GM19372 (cell line): ENCODE measurements around the gene LCN12.

Experiments
- ATAC-seq: cut with Tn5 transposase; IDR thresholded peaks from one replicate; pipeline ENCODE4 v1.9.1; 2021; ENCODE audit warnings: mild to moderate bottlenecking, low read depth, moderate library complexity; ENCODE audit not compliant: unreplicated experiment

LCN12 gene

DNA sequence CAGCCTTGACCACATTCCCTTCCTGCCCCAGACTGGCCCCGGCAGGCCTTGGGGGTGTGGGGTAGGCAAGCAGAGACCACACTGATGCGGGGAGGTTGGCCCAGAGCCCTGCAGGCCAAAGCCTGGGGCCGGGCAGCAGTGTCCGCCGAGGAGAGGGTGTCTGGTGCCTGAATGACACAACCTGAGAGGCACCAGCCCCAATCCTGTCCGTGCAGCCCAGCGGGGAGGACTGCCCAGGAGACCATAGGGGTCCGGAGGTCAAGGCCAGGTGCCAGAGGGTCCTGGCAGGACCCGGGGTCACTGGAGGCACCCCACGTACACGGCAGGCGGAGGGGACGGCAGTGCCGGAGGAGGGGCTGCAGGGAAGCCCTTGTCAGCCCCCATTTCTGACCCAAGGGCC lies 19.7 kb downstream of the LCN12 start:
- no peak for ATAC-seq

- ATAC-seq: no peak
These were observed 20.3 kb downstream of the LCN12 start for GRCh38 chr9:136972335-136972734.

DNA sequence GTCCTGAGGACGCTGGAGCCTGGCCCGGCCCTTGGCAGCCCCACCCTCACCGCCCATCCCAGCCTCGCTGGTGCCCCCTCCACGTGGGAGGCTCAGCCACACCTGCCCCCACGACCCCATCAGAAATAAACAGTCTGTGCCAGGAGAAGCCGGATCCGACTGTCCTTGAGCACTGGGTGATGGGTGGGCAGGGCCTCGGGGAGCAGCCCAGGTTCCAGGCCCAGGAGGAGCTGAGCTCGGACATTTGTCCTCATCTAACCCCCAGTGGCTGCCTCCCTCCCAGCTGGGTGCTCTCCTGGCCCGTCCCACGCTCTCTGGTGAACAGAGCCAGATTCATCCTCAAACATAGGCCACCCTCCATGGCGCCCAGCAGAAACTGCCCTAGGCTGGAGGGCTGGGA lies 20.7 kb downstream of the LCN12 start:
- ATAC-seq: no peak

DNA sequence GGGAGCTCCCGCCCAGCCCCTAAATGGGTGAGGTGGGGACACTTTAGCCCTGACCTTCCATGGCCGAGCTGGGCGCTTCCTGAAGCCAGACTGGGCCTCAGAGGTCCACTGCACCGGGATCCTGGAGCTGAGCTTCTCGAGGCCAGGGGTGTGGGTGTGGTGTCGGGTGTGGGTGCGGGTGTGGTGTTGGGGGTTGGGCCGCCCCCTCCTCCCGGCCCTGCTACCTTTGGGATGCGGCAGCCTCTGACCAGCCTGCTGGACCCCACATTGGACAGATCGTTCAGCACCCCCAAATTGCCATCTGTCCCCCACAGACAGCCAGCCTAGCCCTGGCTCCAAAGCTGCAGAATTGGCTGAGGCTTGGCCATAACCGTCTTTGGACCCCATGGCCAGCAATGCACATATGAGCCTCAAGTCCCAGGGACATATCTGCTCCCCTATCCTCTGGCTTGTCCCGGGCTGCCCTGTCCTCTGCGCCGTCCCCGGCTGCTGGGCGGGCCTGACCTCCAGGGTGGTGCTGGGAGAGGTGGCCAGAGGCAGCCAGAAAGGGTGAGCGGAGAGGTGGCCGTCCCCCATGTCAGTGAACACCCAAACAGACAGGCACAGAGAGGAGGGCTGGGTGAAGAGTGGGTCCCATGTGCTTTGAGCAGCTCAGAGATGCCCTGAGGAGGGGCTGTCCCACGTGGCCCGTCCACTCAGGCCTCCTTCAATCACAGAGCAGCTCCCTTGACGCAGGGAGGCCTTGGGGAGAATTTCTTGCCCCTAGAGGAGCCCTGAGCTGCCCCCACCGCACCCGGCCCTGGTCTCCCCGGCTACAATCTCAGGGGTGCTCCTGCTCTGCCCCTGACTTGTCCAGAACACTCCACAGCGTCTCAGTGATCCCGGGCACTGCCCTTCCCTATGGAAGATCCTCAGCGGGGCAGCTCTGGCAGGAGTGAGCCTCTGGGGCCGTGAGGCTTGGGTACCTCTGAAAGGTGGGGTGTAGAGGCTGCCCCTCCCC lies 21.8 kb downstream of the LCN12 start:
- no peak for ATAC-seq

DNA sequence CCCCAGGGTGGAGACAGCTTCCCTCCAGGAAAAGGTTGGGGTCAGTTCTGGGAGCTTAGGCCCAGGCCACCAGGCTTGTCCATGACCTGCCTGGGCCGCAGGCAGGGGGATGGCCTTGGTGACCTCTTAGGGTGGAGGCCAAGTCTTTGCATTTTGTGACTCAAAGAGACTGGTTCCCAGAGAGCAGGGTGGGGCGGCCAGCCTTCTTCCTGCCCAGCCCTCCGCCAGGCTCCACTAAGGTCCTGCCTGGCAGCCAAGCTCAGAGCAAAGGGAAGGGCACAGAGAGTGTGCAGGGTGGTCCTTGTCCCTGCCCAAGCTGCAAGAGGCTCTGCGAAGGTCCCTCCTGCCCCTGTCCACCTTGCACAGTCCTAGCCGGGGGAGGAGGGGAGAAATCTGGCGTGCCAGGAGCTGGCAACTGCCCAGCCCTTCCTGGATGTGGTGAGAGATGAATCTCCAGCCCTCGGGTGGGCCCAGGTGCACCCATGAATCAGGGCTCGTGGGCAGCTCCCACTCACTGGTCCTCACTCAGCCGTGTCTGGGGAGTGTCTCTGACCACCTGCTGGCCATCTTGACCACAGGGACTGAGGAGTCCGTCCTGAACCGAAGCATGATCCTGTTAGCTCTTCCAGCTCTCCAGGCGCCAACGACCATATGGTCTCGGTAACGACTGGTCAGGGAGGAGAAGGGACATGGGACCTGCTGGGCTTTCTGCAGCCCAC lies 22.9 kb downstream of the LCN12 start:
- no peak for ATAC-seq

GRCh38 chr9:136975644-136976043 lies 23.6 kb downstream of the LCN12 start:
- ATAC-seq: no peak

GRCh38 chr9:136977223-136977622 lies 25.1 kb downstream of the LCN12 start, which contains the start of gene PTGDS:
TSS of gene PTGDS (plus strand) at chr9:136977504. CDS start at chr9:136977579, 75 bp downstream.
- no peak for ATAC-seq

GRCh38 chr9:136977649-136978072 lies 25.6 kb downstream of the LCN12 start:
- ATAC-seq: no peak

DNA sequence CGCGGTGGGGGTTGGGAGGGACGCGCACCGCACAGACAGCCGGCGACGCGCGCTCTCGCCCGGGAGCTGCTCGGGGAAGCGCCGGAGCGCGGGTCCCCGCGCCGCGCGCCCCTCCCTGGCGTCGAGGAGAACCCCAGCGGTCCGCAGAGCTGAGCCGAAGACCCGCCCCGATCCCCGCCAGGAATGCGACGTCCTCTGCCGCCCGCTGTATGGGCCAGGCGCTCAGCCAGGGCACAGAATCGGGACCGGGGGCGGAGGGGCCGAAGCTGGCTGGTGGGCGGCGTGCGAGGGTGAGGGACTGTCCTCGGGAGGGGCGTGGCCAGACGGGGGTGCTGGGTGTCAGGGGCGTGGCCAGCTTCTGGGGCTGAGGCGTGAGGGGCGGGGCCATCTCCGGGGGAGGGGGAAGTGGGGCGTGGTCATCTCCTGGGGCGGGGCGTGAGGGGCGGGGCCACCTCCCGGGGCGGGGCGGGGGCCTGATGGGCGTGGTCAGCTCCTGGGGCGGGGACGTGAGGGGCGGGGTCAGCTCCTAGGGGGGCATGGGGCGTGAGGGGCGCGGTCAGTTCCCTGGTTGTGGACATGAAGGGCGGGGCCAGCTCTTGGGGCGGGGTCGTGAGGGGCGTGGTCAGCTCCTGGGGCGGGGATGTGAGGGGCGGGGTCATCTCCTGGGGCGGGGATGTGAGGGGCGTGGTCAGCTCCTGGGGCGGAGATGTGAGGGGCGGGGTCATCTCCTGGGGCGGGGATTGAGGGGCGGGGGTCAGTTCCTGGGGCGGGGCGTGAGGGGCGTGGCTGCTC lies 26.2 kb downstream of the LCN12 start:
- no peak for ATAC-seq

GRCh38 chr9:136978865-136979544 lies 26.9 kb downstream of the LCN12 start:
- no peak for ATAC-seq

GRCh38 chr9:136979769-136980587 lies 27.9 kb downstream of the LCN12 start:
- no peak for ATAC-seq

DNA sequence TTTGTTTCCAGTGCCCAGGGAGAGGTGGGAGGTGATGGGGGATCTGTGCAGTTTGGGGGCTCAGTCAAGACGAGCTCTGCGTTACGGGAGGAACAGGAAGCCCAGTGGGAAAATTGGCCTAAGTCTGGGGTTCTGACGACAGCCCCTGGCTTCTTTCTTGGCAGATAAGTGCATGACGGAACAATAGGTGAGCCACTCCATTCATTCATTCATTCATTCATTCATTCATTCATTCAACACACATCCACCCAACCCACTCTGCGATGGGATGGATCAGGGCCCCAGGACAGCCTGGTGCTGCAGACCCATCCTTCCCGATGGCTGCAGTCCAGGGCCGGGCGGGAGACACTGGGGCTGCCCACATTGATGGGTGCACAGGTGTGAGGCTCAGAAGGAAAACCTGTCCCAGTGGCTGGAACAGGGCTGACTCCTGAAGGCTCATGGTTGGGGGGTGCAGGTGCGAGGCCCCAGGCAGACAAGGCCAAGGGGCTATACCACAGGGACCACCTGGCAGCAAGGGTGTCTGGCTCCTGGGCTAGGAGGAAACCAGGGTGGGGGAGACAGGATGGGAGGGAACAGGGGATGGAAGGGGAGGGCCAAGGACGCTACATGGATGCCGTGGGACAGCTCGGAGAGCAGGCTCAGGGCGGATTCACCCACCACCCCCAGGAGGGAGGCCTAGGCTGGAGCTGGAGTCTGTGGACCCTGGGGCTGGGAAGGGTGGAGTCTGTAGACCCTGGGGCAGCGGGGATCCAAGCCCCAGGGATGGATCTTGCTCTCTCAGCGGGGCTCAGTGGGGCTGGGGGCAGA lies 28.8 kb downstream of the LCN12 start:
- ATAC-seq: no peak

GRCh38 chr9:136981588-136982231 lies 29.6 kb downstream of the LCN12 start:
- no peak for ATAC-seq

GRCh38 chr9:136982232-136983051 lies 30.4 kb downstream of the LCN12 start, which contains the start of gene LCNL1:
TSS of gene LCNL1 (plus strand) at chr9:136982993. CDS start at chr9:136983587, 594 bp downstream.
- no peak for ATAC-seq

DNA sequence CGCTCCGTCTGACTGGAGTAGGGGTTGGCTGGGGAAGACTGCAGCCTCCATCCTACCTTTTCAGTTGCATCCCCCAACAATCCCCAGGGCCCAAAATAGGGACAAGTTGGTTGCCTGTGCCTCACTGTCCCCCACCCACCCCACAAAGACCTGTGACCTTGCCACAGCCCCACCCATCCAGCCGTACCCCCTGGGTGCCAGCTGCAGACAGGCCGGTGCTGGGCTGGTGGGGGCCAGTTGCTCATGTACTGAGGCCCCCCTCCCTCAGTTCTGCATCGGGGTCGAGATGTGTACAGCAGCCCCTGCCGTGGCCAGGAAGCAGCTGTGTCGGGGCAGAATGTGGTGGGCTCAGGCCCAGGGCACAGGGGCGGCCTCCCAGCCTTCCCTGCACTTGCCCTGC lies 31.1 kb downstream of the LCN12 start:
- no peak for ATAC-seq

GRCh38 chr9:136983656-136984314 lies 31.7 kb downstream of the LCN12 start:
- ATAC-seq: no peak
